Brain pericyte (primary cell): Measurements from ENCODE around the gene UPB1.

ENCODE experiments used
- DNase-seq: peaks from one replicate; pipeline ENCODE4 v3.0.0-alpha.2; 2012; ENCODE audit warnings: low read depth, low spot score

The UPB1 gene

GRCh38 chr22:24494528-24495364 is at the start of gene UPB1:
TSS of gene UPB1 (plus strand) at chr22:24495332. CDS start at chr22:24495404, 72 bp downstream.
- no peak for DNase-seq

- DNase-seq: no peak
These were observed 49.5 kb upstream of the UPB1 start for GRCh38 chr22:24445481-24446259.

- no peak for DNase-seq
These were observed 48.9 kb upstream of the UPB1 start for GRCh38 chr22:24446260-24446611.

- DNase-seq: no peak
These were observed 44.5 kb upstream of the UPB1 start for GRCh38 chr22:24450610-24451009.

- DNase-seq: no peak
These were observed 44.0 kb upstream of the UPB1 start for GRCh38 chr22:24451162-24451561.

GRCh38 chr22:24453853-24454252 is 41.3 kb upstream of the UPB1 start:
- DNase-seq: no peak

GRCh38 chr22:24455039-24455438 is 40.1 kb upstream of the UPB1 start:
- no peak for DNase-seq

- DNase-seq: no peak
These were observed 39.2 kb upstream of the UPB1 start for GRCh38 chr22:24455751-24456426.

GRCh38 chr22:24457894-24458420 is 37.2 kb upstream of the UPB1 start:
- DNase-seq: no peak

- DNase-seq: no peak
These were observed 35.2 kb upstream of the UPB1 start for GRCh38 chr22:24459911-24460310.

GRCh38 chr22:24460418-24461089 is 34.6 kb upstream of the UPB1 start:
- no peak for DNase-seq

- no peak for DNase-seq
These were observed 31.9 kb upstream of the UPB1 start for GRCh38 chr22:24463071-24463760.

- DNase-seq: no peak
These were observed 29.6 kb upstream of the UPB1 start for GRCh38 chr22:24465566-24465965.

GRCh38 chr22:24465975-24466374 is 29.2 kb upstream of the UPB1 start:
- no peak for DNase-seq

GRCh38 chr22:24466716-24467328 is 28.3 kb upstream of the UPB1 start:
- DNase-seq: peak; percentile 72

- no peak for DNase-seq
These were observed 27.8 kb upstream of the UPB1 start for GRCh38 chr22:24467340-24467739.

GRCh38 chr22:24471570-24471969 is 23.6 kb upstream of the UPB1 start:
- peak; percentile 83 for DNase-seq

- DNase-seq: no peak
These were observed 21.8 kb upstream of the UPB1 start for GRCh38 chr22:24473284-24473683.

GRCh38 chr22:24474221-24474620 is 20.9 kb upstream of the UPB1 start:
- no peak for DNase-seq

- DNase-seq: no peak
These were observed 20.4 kb upstream of the UPB1 start for GRCh38 chr22:24474649-24475255.
